ENCODE results near the gene PLPPR3.
A peak's percentile ranks its signal among the peaks of the same experiment; 100 is the strongest.

PLPPR3 gene

GRCh38 chr19:776549-776948 is 45.2 kb downstream of the PLPPR3 start:
- no peak for DNase-seq (ENCODE audit: low read depth in 2 of 2)

GRCh38 chr19:772730-773436 is 48.9 kb downstream of the PLPPR3 start:
- DNase-seq (ENCODE audit: low read depth in 2 of 2) = no peak

GRCh38 chr19:772063-772462 is 49.7 kb downstream of the PLPPR3 start:
- DNase-seq (ENCODE audit: low read depth in 2 of 2) = no peak

GRCh38 chr19:771332-771785 is 50.4 kb downstream of the PLPPR3 start:
- DNase-seq (ENCODE audit: low read depth in 2 of 2) = peak in 1 of 2 donors; percentile 13

GRCh38 chr19:769616-770015 is 52.1 kb downstream of the PLPPR3 start:
- no peak for DNase-seq (ENCODE audit: low read depth in 2 of 2)

GRCh38 chr19:768424-768823 is 53.3 kb downstream of the PLPPR3 start:
- no peak for DNase-seq (ENCODE audit: low read depth in 2 of 2)

- DNase-seq (ENCODE audit: low read depth in 2 of 2) = no peak
Observed at GRCh38 chr19:765179-765738, 56.5 kb downstream of the PLPPR3 start.

- no peak for DNase-seq (ENCODE audit: low read depth in 2 of 2)
Observed at GRCh38 chr19:764301-764700, 57.5 kb downstream of the PLPPR3 start.

- DNase-seq (ENCODE audit: low read depth in 2 of 2) = no peak
Observed at GRCh38 chr19:763869-764268, 57.9 kb downstream of the PLPPR3 start.

- DNase-seq (ENCODE audit: low read depth in 2 of 2) = no peak
Observed at GRCh38 chr19:763181-763580, 58.6 kb downstream of the PLPPR3 start.

All from stimulated activated CD8-positive, alpha-beta memory T cell treated with anti-CD3 and anti-CD28 coated beads, Interleukin-15, amount 100 ng/mL, for 48 hours (primary cell).